GM12874 (cell line): ENCODE measurements around the gene CDIPT.

Experiments used
- CTCF ChIP-seq: IDR thresholded peaks from 2 replicates; pipeline ENCODE4 v1.5.1; 2011; ENCODE audit warnings: low read depth, mild to moderate bottlenecking, control low read depth, low read length, moderate library complexity; ENCODE audit not compliant: insufficient read depth

CDIPT gene

GRCh38 chr16:29813644-29814562, 49.1 kb downstream of the CDIPT start:
- no peak for TF ChIP-seq CTCF

- no peak for TF ChIP-seq CTCF
Observed at GRCh38 chr16:29812754-29813643, 50.0 kb downstream of the CDIPT start.

GRCh38 chr16:29811896-29812665, 50.9 kb downstream of the CDIPT start, which contains the start of gene PRRT2:
PRRT2 (plus strand) TSS chr16:29812193; CDS start chr16:29813055, 862 bp downstream.
- no peak for TF ChIP-seq CTCF

GRCh38 chr16:29811170-29811895, 51.7 kb downstream of the CDIPT start:
- no peak for TF ChIP-seq CTCF

- no peak for TF ChIP-seq CTCF
Observed at GRCh38 chr16:29810699-29811169, 52.3 kb downstream of the CDIPT start.

- no peak for TF ChIP-seq CTCF
Observed at GRCh38 chr16:29809850-29810698, 53.0 kb downstream of the CDIPT start.
